A549 treated with AZD9567 at 1 μM for 4 hours (cell line): ENCODE results near the gene BRD3OS. TPM values are rescaled to one million over a fixed set of nuclear protein-coding genes. Genes with fewer than 3 reads are reported as not detected.

Source experiments
- total RNA-seq: library from RNA; stranded (reverse); fragments of 200-300 nt; extraction: Qiagen RNA extraction; gene quantifications from 5 replicates; pipeline ENCODE4 v1.2.3, GENCODE V29; 2022; ENCODE audit not compliant: insufficient read depth

The BRD3OS gene
- 9.9 to 19.8 TPM (median 17.5 TPM) in 5 replicates for total RNA-seq

GRCh38 chr9:134024828-134025605, at the start of gene BRD3OS:
Gene BRD3OS, plus strand, starts transcription at chr9:134025481. Its CDS starts 1,267 bp downstream, at chr9:134026748.

GRCh38 chr9:133991964-133992779, 33.1 kb upstream of the BRD3OS start, which contains the start of gene VAV2:
Gene VAV2, minus strand, starts transcription at chr9:133992324. Its CDS starts 46 bp downstream, at chr9:133992278.

GRCh38 chr9:134067904-134068743, 42.8 kb downstream of the BRD3OS start, which contains the start of gene BRD3:
Gene BRD3, minus strand, starts transcription at chr9:134068026. Its CDS starts 14,549 bp downstream, at chr9:134053477.

Other genes starting within 250 kb of the BRD3OS start
- gene VAV2, start 33.2 kb upstream of the BRD3OS start, total RNA-seq: 34.2 to 42.9 TPM (median 39.1 TPM) in 5 replicates
- 14.1 to 21.5 TPM (median 18.7 TPM) in 5 replicates for gene BRD3, start 42.5 kb downstream of the BRD3OS start, total RNA-seq
- 61.6 to 67.6 TPM (median 65.3 TPM) in 5 replicates for gene WDR5, start 110.6 kb downstream of the BRD3OS start, total RNA-seq
- gene RNU6ATAC, start 139.1 kb downstream of the BRD3OS start, total RNA-seq: not detected in 5 replicates